GM19328 (cell line): ENCODE measurements around the gene NELFE.
"Not testable (repeated sequence)": the region's sequence is repeated elsewhere in the genome, so short reads cannot be mapped to it uniquely, and the experiment has no call there.

ENCODE experiments used
- ATAC-seq: cut with Tn5 transposase; IDR thresholded peaks from one replicate; pipeline ENCODE4 v1.9.1; 2021; ENCODE audit warnings: mild to moderate bottlenecking, moderate library complexity; ENCODE audit not compliant: unreplicated experiment

NELFE gene

GRCh38 chr6:31922942-31923341, 35.8 kb downstream of the NELFE start:
- ATAC-seq = no peak

DNA sequence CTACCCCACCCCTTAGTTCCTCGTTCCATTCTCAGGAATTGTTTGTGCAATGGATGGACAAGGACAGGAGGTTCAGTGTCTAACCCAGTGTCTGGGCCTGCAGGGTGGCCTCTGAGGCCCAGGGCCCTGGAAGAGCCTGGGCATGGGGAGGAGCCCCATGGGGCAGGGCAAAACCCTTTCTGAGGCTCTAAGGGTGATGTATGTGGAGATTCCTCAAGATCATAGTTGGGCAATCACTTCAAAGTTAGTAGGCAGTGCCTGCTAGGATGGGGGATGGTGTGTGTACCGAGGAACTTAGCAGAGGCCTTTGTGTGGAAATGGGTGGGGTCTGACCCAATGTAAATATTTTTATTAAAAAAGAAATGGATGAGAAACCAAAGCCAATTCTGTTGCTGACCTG, 38.0 kb downstream of the NELFE start:
- ATAC-seq = no peak

- no peak for ATAC-seq
Observed at GRCh38 chr6:31919624-31920303, 39.0 kb downstream of the NELFE start.

DNA sequence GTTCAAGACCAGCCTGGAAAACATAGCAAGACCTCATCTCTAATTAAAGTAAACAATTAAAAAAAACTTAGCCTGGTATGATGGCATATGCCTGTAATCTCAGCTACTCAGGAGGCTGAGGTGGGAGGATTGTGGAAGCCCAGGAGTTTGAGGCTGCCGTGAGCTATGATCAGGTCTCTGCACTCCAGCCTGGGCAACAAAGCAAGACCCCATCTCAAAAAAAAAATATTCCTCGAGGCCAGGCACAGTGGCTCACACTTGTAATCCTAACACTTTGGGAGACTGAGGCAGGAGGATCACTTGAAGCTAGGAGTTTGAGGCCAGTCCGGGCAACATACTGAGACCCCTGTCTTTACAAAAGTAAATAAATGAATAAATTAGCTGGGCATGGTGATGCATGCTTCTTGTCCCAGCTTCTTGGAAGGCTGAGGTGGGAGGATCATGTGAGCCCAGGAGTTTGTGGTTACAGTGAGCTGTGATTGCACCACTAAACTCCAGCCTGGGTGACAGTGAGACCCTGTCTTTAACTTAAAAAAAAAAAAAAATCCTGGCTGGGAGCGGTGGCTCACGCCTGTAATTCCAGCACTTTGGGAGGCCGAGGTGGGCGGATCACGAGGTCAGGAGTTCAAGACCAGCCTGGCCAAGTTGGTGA, 40.6 kb downstream of the NELFE start:
- ATAC-seq = no peak

- ATAC-seq = no peak
Observed at GRCh38 chr6:31915756-31916155, 43.0 kb downstream of the NELFE start.

DNA sequence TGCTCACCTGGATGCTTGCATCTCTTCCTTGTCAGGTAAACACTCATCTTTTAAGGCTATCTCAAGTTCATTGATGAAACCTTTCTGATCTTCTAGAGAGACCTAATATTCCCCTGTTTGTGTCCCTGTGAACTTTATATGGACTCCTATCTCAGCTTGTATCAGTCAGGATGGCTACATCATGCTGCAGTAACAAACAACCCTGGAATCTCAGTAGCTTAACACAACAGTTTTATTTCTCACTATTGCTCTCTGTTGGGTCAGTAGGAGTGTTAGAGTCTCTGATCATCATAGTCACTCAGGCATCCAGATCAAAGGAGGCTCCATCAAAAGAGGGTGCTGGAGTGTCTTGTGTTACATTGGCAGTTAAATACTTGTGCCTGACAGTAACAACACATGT, 43.4 kb downstream of the NELFE start:
- no peak for ATAC-seq

DNA sequence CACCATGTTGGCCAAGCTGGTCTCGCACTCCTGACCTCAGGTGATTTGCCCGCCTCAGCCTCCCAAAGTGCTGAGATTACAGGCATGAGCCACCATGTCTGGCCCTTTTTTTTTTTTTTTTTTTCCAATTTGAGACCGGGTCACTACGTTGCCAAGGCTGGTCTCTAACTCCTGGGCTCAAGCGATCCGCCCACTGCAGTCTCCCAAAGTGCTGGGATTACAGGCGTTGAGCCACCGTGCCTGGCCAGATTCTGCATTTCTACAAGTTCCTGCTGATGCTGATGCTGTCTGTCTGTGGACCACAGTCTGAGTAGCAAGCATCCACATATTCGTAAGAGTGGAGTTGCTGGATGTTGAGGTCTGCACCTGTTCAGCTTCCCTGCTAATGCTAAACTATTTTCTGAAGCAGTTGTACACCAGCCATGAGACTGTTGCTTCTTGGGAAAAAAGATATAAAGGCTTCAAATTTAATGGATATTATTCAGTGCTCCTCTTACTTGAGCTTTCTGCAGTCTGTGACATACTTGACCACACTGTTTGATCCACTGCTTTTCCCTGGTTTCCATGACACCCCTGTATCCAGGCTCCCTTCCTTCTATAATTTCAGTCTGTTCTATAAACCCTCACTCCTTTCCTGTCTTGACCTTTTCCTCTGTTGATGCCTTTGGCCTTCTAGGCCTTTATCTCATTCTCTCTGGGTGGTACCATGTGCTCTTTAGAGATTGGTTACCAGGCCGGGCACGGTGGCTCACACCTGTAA, 46.8 kb downstream of the NELFE start:
- ATAC-seq = no peak

DNA sequence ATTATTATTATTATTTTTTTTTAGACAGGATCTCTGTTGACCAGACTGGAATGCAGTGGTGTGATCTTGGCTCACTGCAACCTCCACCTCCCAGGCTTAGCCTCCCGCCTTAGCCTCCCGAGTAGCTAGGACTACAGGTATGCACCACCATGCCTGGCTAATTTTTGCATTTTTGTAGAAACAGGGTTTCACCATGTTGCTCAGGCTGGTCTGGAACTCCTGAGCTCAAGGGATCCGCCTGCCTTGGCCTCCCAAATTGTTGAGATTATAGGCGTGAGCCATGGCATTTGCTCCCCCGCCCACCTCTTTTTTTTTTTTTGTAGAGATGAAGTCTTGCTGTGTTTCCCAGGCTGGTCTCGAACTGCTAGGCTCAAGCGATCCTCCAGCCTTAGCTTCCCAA, 49.5 kb downstream of the NELFE start:
- ATAC-seq = not testable (repeated sequence)

- ATAC-seq = no peak
Observed at GRCh38 chr6:31908791-31909190, 50.0 kb downstream of the NELFE start.

DNA sequence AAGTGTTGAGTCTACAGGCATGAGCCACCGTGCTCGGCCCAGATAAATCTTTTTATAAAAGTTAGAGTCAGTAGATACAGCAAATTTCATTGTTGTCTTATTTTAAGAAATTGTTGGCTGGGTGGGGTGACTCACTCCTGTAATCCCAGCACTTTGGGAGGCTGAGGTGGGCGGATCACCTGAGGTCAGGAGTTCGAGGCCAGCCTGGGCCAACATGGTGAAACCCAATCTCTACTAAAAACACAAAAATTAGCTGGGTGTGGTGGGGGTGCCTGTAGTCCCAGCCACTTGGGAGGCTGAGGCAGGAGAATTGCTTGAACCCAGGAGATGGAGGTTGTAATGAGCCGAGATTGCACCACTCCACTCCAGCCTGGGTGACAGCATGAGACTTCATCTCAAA, 50.5 kb downstream of the NELFE start:
- ATAC-seq = not testable (repeated sequence)

DNA sequence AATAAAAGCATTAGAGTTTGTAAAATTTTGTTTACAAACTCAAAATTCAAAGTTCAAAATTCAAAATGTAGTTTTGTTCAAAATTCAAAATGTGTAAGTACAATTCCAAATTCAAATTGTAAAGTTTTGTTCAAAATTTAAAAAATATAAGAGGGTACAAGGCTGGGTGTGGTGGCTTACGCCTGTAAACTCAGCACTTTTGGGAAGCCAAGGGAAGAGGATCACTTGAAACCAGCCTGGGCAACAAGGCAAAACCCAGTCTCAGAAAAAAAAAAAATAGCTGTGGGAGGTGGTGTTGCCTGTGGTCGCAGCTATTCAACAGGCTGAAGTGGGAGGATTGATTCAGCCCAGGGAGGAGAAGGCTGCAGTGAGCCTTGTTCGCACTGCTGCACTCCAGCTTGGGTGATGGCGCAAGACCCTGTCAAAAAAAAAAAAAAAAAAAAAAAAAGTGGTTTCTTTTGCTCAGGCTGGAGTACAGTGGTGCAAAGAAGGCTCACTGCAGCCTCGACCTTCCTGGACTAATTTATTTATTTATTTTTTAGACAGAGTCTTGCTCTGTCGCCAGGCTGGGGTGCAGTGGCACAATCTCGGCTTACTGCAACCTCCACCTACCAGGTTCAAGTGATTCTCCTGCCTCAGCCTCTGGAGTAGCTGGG, 51.5 kb downstream of the NELFE start:
- no peak for ATAC-seq

- ATAC-seq = not testable (repeated sequence)
Observed at GRCh38 chr6:31906727-31907126, 52.0 kb downstream of the NELFE start.

GRCh38 chr6:31906122-31906521, 52.6 kb downstream of the NELFE start:
- no peak for ATAC-seq

DNA sequence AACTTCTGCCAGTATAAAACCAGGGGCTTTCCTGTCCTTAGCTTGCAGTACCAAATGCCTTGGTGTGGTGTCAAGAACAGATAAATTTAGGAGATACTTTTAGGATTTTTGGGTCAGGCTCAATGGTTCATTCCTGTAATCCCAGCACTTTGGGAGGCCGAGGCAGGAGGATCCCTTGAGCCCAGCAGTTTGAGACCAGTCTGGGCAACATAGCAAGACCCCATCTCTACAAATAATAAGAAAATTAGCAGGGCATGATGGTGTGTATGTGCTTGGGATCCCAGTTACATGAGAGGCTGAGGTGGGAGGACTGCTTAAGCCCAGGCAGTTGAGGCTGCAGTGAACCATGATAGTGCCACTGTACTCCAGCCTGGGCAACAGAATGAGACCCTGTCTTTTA, 53.7 kb downstream of the NELFE start:
- ATAC-seq = no peak

GRCh38 chr6:31903957-31904356, 54.8 kb downstream of the NELFE start:
- no peak for ATAC-seq
